COLO829 (cell line): ENCODE data around the gene PLA2G4E.

Experiments used
- DNase-seq: peaks from one replicate; pipeline ENCODE4 v3.0.0; 2012; ENCODE audit warnings: low spot score

The PLA2G4E gene

DNA sequence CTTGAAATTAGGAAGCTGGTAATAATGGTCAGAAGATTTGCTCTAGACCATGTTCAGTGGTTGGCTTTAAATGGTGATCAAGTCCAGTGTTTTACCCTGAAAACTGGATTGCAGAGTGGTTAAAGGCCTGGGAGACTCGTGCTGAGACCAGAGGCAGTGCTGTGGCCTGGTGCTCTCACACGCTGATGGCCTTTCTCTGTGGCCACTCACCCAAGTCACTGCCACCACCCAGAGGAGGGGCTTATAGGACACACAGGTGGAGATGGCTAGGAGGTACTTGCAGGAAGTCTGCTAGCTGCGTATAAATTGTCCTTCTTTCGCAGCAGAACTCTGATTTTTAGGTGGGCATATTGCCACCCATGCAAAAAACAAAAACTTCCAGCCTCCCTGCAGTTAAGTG, 42.3 kb downstream of the PLA2G4E start:
- no peak for DNase-seq

DNA sequence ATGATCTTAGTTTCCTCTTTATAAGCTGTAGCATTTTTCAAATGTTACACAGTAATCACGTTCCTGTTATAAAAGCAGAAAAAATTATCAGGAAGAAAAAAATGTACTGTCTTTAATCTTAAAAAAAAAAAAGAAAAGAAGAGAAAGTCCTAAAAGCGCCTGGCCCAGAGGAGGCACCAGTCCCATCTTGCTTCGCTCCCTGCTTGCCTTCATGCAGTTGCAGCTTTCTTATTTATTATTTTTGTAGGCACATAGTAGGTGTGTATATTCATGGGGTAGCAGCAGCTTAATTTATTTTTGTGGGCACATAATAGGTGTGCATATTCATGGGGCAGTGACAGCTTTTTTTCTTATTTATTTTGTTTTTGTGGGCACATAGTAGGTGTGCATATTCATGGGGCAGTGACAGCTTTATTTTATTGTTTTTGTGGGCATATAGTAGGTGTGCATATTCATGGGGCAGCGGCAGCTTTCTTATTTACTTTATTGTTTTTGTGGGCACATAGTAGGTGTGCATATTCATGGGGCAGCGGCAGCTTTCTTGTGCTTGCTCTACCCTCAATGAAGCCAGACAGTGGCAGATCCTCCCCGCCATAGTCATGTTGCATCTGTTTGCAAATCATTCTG, 43.0 kb downstream of the PLA2G4E start:
- no peak for DNase-seq

DNA sequence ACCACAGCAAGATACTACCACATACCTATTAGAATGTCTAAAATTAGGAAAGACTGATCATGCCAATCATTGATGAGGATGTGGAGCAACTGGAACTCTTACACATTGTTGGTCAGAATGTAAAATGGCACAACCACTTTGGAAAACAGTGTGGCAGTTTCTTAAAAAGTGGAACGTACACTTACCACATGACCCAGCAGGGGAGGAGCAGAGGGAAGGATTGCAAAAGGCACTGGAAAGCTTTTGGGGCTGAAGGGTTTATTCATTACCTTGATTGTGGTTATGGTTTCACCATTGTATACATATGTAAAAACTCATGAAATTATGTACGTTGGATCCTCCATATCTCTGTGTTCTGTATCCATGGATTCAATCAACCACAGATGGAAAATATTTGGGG, 45.2 kb downstream of the PLA2G4E start:
- no peak for DNase-seq

DNA sequence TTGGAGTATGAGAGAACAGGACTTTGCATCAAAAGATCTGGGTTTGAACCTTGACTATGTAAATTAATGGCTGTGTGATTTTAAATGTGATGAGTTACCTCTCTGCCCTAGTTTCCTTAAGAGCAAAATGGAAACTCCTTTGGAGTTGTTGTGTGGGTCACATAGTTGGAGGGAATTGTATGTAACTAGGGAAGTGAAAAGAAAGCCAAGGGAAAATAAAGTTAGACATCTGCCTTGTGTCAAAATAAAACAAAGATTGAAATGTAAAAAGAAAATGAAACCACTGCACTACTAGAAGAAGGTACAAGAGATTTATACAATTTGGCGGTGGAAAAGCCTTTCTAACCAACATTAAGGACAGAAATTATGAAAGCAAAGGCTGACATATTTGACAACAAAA, 46.8 kb downstream of the PLA2G4E start:
- DNase-seq: no peak

DNA sequence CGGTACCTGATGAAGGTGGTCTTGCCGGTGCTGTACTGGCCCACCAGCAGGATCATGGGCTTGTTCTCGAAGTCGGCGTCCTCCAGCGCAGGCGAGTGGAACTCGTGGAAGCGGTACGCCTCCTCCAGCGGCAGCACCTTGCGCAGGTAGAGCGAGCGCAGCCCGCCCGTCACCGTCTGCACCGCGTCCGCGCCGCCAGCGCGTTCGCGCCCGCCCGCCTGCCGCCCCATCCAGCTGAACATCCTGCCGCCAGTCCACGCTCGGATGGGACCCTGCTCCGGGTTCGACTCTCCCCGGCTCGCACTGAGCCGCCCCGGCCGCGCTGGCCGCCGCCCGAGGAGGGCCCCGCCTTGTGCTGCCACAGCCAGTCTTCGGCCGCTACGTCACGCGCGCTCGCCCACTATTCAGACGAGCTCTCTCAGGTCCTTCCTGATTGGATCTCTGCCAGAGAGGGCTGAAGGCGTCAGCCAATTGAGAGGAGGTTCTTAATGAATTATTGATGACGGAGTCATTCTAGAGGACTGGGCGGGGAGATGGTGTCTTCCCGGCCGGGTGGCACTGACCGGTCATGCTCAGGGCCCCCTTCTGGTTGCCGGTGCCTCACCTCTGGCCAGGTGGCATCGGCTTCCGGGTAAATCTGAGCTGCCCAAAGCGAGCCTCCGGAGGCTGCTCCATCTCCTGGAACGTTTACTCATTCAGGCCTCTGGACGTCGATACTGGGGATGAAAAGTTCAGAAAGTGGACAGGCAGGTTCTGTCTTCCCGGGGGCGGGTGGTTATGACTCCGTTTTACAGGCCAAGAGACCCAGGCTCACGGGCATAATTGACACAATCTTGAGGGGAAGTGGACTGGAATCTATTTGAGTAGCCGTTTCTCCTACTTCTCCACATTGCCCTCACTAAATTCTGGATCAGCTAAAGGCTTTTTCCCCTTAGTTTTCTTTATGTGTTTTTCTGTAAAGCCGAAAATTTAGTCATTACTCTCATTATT, 48.3 kb downstream of the PLA2G4E start, which contains the start of gene EHD4:
Gene EHD4 (minus strand): TSS at position 305 of the 990 bp plus-strand sequence. CDS start 63 bp downstream, at position 242.
- peak; percentile 95 for DNase-seq

DNA sequence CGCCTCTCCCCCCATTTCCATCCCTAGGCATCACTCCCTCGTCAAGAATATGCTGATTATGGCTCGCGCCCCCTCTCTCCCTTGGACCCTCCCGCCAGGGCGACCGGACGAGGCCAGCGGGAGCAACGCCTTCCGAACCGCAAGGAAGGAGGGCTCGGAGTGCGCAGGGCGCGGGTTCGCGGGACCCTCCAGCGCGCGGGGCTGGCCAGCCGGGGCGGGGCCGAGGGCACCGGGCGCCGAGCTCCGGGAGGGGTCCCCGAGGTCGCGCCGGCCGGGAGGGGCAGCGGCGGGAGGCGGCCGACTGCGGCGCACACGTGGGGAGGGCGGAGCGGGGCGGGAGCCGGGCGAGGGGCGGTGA, 49.0 kb downstream of the PLA2G4E start:
- DNase-seq: no peak

DNA sequence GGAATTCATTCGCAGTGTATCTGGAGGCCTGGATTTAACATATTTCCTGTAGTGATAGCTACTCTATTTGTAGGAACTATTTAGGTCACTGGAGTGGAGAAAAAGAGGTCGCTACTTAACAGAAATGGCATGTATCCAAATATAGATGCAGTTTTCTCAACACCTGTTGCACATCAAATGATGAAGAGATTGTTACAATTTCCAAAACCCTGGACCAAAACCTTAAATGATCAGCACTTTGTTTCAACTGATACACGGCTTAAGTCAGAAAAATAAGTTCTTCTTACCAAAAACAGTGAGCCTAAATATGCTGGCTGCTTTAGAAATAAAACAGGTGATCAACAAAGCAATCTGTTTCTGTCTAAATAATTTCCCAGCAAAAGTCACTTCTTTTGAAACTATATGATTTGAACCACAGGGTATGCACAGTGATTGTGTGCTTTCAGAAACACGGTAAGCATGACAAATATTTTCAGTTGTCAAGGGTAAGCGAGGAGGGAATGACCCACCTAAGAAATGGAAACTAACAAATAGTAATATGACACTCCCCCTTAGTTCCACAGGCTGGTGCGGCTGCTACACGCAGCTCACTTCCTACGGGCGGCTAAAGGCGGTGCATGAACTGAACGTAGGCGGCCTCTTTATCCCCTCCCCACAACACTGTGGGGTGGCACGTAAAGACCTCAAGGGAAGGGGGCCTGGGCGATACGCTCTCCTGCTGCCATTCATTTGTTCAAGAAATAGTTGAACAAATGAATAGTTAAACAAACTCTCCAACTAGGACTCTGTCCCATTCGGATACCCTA, 49.5 kb downstream of the PLA2G4E start:
- DNase-seq: no peak

DNA sequence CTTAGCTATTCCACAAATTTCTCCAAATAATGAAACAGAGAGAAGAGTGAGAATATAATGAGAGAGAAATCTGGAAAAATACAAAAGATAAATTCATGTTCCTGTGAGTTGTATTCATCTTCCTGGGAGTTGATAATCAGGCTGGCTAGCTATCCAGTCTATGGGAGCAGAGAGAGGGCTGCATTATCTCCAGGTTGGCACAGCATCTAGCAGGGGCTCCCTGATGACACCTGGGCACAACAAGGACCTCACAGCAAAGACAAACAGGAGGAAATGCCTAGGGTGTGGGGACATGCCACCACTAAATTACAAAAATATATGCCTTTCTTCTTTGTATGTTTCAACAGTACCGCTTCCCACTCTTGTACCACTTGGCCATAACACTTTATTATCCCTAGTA, 50.4 kb downstream of the PLA2G4E start:
- no peak for DNase-seq

DNA sequence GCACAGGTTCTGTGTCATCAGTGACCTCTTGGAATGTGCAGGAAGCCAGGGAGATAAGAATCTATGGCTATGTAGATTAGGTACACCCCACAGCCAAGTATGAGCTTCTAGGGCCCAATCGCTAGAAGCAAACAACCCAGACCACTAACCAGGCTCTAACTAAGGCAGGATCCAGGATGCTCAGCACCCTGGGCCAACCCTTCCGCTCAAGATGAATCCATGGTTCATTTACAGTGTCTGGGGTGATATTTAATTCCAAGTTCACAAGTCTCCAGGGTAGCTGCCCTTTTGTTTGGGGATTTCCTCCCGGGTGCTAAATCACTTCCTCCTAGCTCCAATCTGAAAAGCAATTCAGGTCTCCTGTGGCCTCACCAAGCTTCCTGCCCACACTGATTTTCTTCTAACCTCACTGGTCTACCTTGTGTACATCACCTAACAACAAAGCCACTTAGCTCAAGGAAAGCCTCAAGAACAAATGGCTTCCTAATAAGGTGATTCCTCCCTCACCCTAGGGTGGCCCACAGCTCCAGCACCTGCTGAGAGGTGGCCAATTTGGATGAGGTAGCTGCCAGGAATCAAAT, 50.9 kb downstream of the PLA2G4E start:
- no peak for DNase-seq

DNA sequence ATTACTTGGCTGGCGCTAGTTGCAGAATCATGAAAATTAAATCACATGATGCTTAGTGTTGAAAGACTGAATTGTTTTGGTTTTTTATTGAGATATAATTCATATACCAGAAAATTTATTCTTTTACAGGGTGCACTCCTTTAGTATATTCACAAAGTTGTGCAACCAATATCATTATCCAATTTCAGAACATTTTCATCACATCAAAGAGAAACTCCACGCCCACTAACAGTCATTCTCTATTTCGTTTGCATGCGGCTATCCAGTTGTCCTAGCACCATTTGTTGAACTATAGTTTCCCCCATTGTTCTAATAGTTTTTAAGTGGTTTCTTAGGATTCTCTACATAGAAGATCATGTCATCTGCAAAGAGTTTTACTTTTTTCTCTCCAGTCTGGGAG, 52.1 kb downstream of the PLA2G4E start:
- no peak for DNase-seq

DNA sequence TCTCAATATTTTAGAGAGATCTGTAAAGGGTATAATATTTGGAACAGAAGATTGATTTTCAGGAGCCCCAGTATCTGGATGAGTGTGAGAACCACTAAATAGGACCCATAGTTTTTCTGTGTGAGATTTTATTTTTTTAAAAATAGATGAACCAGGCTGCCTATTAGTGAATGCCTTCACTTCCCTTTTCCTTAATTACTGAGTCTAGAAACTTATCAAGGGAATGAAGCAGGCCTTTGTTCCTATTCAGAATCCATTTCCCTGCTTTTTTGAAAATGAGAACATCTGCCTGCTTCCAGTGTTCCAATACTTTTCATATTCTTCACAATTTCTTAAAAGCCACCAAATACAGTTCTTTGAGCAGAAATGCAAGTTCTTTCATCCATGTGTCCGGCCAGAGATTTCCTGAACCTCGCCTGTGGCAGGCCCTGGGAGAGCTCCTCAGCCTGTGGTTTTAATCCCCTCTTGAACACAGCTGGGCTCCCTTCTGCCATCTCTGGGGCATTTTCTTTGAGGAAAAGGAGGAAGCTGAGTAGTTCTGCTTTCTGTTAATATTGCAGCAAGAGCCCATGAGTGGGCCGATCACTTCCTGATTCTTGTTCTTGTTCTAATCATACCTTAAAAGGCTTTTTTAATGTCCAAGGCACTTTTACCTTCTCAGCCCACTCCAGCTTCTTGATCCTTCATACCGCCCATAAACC, 53.2 kb downstream of the PLA2G4E start:
- DNase-seq: peak; percentile 21

DNA sequence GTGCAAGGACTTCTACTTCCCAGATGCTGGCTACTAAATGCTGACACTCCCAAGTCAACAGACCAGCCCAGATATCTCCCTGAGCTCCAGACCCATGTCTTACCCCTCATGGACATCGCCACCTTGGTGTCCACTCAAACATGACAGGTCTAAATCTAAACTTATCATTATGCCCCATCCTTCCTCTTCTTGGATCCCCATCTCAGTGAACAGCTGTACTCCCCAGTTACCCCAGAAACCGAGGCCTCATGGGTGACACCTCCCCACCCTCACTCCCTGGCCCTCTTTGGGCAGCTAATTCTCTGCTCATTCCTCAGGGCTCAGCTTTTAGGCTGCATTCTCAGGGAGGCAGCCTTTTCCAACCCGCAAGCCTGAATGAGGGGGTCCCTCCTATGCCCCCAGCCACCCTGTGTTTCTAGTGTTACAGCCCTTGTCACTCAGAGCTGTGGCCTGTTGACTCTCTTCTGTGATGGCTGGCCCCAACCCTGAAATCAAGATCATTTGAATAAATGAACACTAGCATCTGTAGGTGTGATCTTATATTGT, 53.8 kb downstream of the PLA2G4E start:
- DNase-seq: no peak

DNA sequence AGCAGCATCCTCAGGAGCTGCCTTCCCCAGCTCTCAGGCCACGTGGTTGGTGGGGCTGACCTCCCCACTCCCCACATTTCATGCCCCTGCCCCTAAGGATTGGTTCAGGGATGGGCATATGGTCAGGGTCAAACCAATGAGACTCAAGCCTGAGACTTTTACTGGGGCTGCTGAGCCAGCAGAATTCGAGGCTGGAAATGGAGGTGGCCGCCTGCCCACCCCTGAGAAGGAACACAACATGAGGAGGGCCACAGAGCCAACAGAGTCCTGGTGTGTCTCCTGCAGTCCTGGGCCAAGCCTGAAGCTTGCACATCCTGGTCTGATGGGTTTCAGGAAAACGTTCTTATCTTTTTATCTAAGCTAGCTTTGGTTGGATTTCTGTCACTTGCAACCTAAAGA, 54.4 kb downstream of the PLA2G4E start:
- no peak for DNase-seq

DNA sequence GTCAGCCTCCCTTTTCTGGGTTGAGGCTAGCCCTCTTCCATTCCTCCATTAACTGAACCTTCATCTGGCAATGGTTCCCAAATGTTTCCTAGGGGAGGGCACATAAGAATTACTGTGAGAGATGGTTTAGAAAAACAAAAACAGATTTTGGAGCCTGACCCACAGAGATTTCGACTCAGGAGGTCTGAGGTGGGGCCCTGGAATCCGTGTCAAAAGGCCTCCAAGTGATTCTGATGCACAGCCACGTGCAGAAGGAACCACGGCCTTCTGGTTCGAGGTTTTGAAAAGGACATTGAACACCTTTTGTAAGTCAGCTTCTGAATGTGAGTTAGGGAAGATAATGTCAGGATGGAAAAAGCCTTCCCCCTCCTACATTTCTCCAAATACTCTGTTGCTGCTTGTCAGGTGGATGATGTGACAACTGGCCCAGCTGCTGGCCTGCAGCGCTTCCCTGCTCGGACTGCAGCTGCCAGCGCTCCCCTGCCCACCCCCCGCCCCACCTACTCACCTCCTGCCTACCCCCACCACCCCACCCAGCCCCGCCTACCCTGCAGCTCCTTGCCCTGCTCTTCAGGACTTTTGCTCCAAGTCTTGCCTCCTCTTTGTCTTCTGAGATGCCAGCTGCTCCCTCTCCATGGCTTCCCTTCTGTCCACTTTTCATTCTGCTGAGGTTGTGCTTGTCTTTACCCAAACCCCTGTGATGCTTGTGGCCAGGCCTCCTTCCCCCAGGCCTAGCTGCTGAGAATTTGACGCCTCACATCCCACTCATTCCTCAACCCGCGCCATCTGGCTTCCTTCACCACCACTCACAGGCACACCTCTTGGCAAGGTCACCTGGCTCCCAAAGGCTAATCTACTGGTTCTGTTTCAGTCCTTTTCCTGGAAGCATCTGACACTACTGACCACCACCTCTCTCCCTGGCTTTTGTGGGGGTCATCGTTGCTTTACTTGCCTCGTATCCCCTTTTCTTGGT, 55.1 kb downstream of the PLA2G4E start:
- no peak for DNase-seq

DNA sequence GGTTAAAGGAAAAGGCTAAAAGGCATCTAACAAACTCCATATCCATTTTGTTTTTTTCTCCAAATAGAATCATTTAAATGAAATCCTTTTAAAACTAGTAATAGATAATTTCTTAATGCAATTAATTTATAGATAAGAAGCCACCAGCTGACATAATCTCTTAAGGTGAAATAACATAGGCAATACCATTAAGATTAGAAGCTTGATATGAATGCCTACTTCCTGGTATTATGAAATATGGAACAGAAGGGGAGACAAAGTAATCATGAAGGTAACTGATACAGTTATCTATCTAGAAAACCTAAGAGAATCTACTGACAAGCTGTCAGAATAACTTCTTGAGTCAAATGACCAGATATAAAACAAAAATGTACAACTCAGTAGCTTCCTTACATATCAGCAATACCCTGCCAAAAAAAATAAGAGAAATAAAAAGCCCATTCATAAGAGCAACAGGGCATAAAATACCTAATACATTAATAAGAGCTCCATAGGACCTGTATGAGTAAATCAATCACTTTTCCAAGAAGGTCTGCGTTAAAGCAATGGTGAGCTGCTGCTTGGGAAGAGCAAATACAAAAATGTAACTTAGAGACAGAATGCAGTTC, 59.1 kb downstream of the PLA2G4E start:
- peak; percentile 9 for DNase-seq

DNA sequence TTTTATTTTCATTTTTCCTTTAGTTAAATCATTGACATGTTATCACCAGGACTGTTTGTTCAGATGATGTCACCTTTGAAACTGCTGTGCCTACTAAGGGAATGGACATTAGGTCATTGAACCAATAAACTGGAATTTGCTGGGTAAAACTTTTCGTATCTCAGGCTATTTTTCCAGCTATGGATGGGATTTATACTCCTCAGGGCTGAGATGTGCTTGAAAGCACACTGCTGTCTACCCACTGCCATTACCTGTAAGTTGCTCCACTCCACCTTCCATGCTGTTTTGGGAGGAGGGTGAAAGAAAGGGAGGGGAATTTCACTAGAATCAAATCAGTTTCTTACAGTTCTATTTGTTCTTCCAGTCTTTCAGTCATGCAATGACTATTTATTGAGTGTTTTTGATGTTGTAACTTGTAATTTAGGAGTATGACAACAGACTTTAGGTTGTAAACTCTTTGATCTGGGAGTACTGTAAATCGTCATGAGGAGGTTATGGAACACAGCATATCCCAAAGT, 59.8 kb downstream of the PLA2G4E start:
- DNase-seq: no peak

DNA sequence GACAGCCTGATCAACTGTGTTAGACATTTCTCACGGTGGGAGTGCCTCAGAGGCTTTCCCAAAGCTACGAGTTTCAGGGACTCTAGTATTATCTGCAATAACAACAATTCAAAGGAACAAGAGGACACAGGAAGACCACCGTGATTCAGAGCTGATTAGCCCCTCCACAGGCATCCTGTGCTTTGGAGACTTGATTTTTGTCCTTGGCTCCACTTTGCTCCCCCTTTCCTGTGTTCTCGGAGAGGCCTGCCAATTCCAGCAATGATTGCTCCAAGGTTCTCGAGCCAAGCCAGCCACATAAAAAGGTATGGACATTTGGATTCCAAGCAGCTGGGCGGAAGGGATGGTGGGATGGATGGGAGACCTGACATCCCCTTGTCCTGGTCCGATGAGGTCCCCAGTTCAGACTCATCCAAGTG, 62.8 kb downstream of the PLA2G4E start:
- no peak for DNase-seq

DNA sequence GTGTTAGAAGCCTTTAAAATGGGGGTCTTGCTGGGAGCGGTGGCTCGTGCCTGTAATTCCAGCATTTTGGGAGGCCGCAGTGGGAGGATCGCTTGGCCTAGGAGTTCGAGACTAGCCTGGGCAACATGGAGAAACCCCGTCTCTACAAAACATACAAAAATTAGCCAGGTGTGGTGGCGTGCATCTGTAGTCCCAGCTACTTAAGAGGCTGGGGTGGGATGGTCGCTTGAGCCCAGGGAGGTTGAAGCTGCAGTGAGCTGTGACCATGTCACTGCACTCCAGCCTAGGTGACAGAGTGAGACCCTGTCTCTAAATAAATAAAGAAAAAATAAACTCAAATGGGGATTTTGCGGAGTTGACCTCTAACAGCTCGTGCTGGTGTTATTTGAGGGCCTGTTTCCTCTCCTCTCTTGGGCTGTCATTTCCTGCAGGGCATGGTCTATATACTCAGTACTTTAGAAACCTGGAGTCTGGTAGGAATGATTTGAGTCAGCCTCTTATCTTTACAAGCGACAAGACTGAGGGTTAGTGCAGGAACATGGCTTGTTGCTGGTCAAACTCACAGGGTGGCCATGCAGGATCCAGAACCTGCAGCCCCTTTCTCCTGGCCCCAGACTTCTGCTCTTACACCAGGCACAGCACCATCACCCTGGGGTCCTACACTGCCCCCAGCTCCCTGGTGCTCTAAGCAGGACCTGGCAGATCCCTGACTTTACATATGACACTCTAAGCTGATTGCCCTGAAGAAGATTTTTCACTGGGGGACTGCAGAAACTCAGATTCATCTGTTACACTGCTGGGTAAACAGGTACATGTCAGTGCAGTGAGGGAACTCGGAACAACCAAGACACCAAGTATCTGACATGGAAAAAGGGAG, 63.6 kb downstream of the PLA2G4E start:
- no peak for DNase-seq
